Measurements from ENCODE around the gene DENND2C. TPM values are rescaled to one million over a fixed set of nuclear protein-coding genes. Genes with fewer than 3 reads are reported as not detected.

Gene DENND2C
- total RNA-seq, 1 experiment from 2014 or later: 3.6 TPM

- Histone ChIP-seq H2BK5ac (ENCODE audit: insufficient read length, low read length) (no peak overlapping the region), H4K91ac (ENCODE audit: insufficient read length, low read depth, low read length) (no peak overlapping the region), H3K9me3 (ENCODE audit: control insufficient read depth, low read depth, low read length) (no peaks in the 10 kb centered on the region), H3K23me2 (ENCODE audit: insufficient read length, low read depth, low read length, poor library complexity, severe bottlenecking) (no peaks in the 10 kb centered on the region), H3K56ac (ENCODE audit: insufficient read length, low read depth, low read length) (no peak overlapping the region), H3K23ac (ENCODE audit: insufficient read length, low read depth, low read length) (no peak overlapping the region), H4K8ac (replicated peaks; ENCODE audit: insufficient read length, low read depth, low read length) (no peak overlapping the region), H2AFZ (ENCODE audit: low read length) (no peak overlapping the region), H3K18ac (ENCODE audit: insufficient read length, low read depth, low read length) (no peak overlapping the region), H3K14ac (ENCODE audit: insufficient read depth, low read length) (no peak overlapping the region), H2BK15ac (ENCODE audit: low read depth, low read length) (no peak overlapping the region), H2BK20ac (ENCODE audit: low read depth, low read length, poor library complexity, severe bottlenecking) (no peak overlapping the region), H3K79me1 (ENCODE audit: insufficient read depth, low read depth, low read length, poor library complexity, severe bottlenecking) (no peaks in the 10 kb centered on the region), H4K20me1 (ENCODE audit: control insufficient read depth, insufficient read depth, insufficient read length) (no peaks in the 10 kb centered on the region), H3K9ac (ENCODE audit: extremely low read depth, insufficient read length, low read length) (no peak overlapping the region), H2BK12ac (ENCODE audit: insufficient read length, low read depth, low read length) (no peak overlapping the region), H2BK120ac (ENCODE audit: low read depth, low read length, poor library complexity, severe bottlenecking) (no peak overlapping the region), H3K4me2 (ENCODE audit: insufficient read depth, insufficient read length, low read length) (no peak overlapping the region), H3K4me1 (ENCODE audit: insufficient read depth, low read length) (no peaks in the 10 kb centered on the region), H4K5ac (ENCODE audit: insufficient read length, low read depth, low read length) (no peak overlapping the region), H2AK5ac (ENCODE audit: insufficient read length, low read length) (no peak overlapping the region), H3K4ac (ENCODE audit: low read depth, low read length) (no peak overlapping the region), H3T11ph (ENCODE audit: low read length) (no peak overlapping the region), H3K27me3 (ENCODE audit: insufficient read depth, low read length) (no peaks in the 10 kb centered on the region), H3K27ac (ENCODE audit: insufficient read length, low read depth, low read length) (no peak overlapping the region), H3K79me2 (ENCODE audit: insufficient read depth, low read length) (no peaks in the 10 kb centered on the region)
- TF ChIP-seq, protein P1, sequence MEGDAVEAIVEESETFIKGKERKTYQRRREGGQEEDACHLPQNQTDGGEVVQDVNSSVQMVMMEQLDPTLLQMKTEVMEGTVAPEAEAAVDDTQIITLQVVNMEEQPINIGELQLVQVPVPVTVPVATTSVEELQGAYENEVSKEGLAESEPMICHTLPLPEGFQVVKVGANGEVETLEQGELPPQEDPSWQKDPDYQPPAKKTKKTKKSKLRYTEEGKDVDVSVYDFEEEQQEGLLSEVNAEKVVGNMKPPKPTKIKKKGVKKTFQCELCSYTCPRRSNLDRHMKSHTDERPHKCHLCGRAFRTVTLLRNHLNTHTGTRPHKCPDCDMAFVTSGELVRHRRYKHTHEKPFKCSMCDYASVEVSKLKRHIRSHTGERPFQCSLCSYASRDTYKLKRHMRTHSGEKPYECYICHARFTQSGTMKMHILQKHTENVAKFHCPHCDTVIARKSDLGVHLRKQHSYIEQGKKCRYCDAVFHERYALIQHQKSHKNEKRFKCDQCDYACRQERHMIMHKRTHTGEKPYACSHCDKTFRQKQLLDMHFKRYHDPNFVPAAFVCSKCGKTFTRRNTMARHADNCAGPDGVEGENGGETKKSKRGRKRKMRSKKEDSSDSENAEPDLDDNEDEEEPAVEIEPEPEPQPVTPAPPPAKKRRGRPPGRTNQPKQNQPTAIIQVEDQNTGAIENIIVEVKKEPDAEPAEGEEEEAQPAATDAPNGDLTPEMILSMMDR (conservative IDR thresholded peaks at IDR 0.05): no peak
- peaks cover 0 to 3% (median 0%) of the 10 kb centered on the region in 3 experiments; a peak in 1 of 7 replicates for H3K36me3 Mint-ChIP-seq (ENCODE audit: insufficient read depth in 1 of 3, low read depth in 3 of 3)
- no CpG with 5 or more reads among the region's 2 CpGs for WGBS (ENCODE audit: extremely low coverage, insufficient read length, low lambda C conversion rate)
- H3K4me1 Mint-ChIP-seq: peaks cover 0 to 3% of the 10 kb centered on the region in 2 experiments; a peak in 2 of 4 replicates
- no peak overlapping the region for H3K27ac Mint-ChIP-seq
- H3K4me3 Mint-ChIP-seq: no peak overlapping the region
- no peak for DNase-seq
- H3K27me3 Mint-ChIP-seq (ENCODE audit: low read depth): no peaks in the 10 kb centered on the region
- no peaks in the 10 kb centered on the region for H3K9me3 Mint-ChIP-seq
These were observed 49.4 kb downstream of the DENND2C start for GRCh38 chr1:114620419-114620818.
